Measurements from ENCODE around the gene RCBTB2. TPM values are rescaled to one million over a fixed set of nuclear protein-coding genes. Genes with fewer than 3 reads are reported as not detected.

The RCBTB2 gene
- polyA plus RNA-seq, 1 experiment = 9.5 TPM

GRCh38 chr13:48486836-48487235 is 46.0 kb downstream of the RCBTB2 start:
- Histone ChIP-seq H3K36me3 (ENCODE audit: control insufficient read depth, insufficient read depth, low read length) (no peaks in the 10 kb centered on the region; the same call in 1 of the 2 replicates), H3K4me3 (ENCODE audit: low read depth, low read length) (no peak overlapping the region), H3K27me3 (ENCODE audit: control insufficient read depth, insufficient read depth, low read length) (no peaks in the 10 kb centered on the region)
- TF ChIP-seq, protein P1, sequence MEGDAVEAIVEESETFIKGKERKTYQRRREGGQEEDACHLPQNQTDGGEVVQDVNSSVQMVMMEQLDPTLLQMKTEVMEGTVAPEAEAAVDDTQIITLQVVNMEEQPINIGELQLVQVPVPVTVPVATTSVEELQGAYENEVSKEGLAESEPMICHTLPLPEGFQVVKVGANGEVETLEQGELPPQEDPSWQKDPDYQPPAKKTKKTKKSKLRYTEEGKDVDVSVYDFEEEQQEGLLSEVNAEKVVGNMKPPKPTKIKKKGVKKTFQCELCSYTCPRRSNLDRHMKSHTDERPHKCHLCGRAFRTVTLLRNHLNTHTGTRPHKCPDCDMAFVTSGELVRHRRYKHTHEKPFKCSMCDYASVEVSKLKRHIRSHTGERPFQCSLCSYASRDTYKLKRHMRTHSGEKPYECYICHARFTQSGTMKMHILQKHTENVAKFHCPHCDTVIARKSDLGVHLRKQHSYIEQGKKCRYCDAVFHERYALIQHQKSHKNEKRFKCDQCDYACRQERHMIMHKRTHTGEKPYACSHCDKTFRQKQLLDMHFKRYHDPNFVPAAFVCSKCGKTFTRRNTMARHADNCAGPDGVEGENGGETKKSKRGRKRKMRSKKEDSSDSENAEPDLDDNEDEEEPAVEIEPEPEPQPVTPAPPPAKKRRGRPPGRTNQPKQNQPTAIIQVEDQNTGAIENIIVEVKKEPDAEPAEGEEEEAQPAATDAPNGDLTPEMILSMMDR (IDR thresholded peaks at IDR 0.05; ENCODE audit: insufficient read depth, low read depth, low read length) = no peak
- ChIA-PET POLR2A (no interaction called here), CTCF (no interaction called here)
- DNase-seq (ENCODE audit: low read depth) = no peak

GRCh38 chr13:48486362-48486761 is 46.5 kb downstream of the RCBTB2 start:
- TF ChIP-seq, protein P1 (IDR thresholded peaks at IDR 0.05; ENCODE audit: insufficient read depth, low read depth, low read length) = no peak
- ChIA-PET POLR2A (no interaction called here), CTCF (no interaction called here)
- no peaks in the 10 kb centered on the region; the same call in 1 of the 2 replicates for H3K36me3 ChIP-seq (ENCODE audit: control insufficient read depth, insufficient read depth, low read length)
- DNase-seq (ENCODE audit: low read depth) = no peak
- no peak overlapping the region for H3K4me3 ChIP-seq (ENCODE audit: low read depth, low read length)
- H3K27me3 ChIP-seq (ENCODE audit: control insufficient read depth, insufficient read depth, low read length) = no peaks in the 10 kb centered on the region

DNA sequence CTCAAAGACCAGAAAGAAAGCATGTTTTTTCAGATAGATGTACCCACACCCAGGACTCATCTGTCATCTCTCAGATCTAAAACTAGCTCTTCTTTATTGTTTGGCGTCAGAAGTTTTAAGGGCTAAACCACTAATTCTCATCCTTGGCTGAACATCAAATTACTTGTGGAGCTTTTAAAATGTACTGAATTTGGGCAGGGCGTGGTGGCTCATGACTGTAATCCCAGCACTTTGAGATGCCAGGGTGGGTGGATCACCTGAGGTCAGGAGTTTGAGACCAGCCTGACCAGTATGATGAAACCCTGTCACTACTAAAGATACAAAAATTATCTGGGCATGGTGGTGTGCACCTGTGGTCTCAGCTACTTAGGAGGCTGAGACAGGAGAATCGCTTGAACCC is 47.4 kb downstream of the RCBTB2 start:
- POLR2A ChIA-PET = no interaction called here
- Histone ChIP-seq H3K27me3 (ENCODE audit: control insufficient read depth, insufficient read depth, low read length) (no peaks in the 10 kb centered on the region), H3K4me3 (ENCODE audit: low read depth, low read length) (no peak overlapping the region), H3K36me3 (ENCODE audit: control insufficient read depth, insufficient read depth, low read length) (no peaks in the 10 kb centered on the region; the same call in 1 of the 2 replicates)
- DNase-seq (ENCODE audit: low read depth) = no peak
- CTCF ChIA-PET = no interaction called here
- TF ChIP-seq, protein P1 (IDR thresholded peaks at IDR 0.05; ENCODE audit: insufficient read depth, low read depth, low read length) = no peak

GRCh38 chr13:48483575-48483974 is 49.3 kb downstream of the RCBTB2 start:
- CTCF ChIA-PET = interaction anchor here (0.8 kb wide), 1 partner anchor 13 kb away, joined by 3 read pairs; no protein-coding TSS in a partner anchor
- Histone ChIP-seq H3K36me3 (ENCODE audit: control insufficient read depth, insufficient read depth, low read length) (no peaks in the 10 kb centered on the region; the same call in 1 of the 2 replicates), H3K4me3 (ENCODE audit: low read depth, low read length) (no peak overlapping the region), H3K27me3 (ENCODE audit: control insufficient read depth, insufficient read depth, low read length) (no peaks in the 10 kb centered on the region)
- no peak for DNase-seq (ENCODE audit: low read depth)
- POLR2A ChIA-PET = no interaction called here
- TF ChIP-seq, protein P1 (IDR thresholded peaks at IDR 0.05; ENCODE audit: insufficient read depth, low read depth, low read length) = no peak

DNA sequence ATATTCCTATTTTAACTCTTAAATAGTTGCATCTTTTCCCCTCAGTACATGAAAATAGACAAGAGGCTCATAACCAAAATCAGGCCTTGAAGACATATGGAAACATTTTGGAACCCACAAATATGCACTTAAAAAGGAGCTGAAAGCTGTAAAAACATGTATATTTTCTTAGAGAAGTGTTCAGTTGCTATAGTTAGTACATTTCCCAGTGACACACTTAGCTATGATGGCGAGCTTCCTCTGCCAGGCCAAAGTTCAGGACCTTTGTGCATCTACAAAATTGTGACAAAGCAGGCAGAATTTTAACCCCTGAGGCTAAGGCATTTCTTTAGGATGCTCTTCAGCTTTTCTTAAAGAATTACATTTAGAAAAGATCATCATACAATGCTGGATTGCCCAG is 54.5 kb downstream of the RCBTB2 start:
- no peaks in the 10 kb centered on the region; the same call in 1 of the 2 replicates for H3K36me3 ChIP-seq (ENCODE audit: control insufficient read depth, insufficient read depth, low read length)
- peak; percentile 46 for DNase-seq (ENCODE audit: low read depth)
- no peak overlapping the region for H3K4me3 ChIP-seq (ENCODE audit: low read depth, low read length)
- TF ChIP-seq, protein P1 (IDR thresholded peaks at IDR 0.05; ENCODE audit: insufficient read depth, low read depth, low read length) = no peak
- CTCF ChIA-PET = interaction anchor here (1.1 kb wide), 1 partner anchor 102 kb away, joined by 4 read pairs; no protein-coding TSS in a partner anchor
- POLR2A ChIA-PET = no interaction called here
- H3K27me3 ChIP-seq (ENCODE audit: control insufficient read depth, insufficient read depth, low read length) = no peaks in the 10 kb centered on the region
